Activated T-helper 17 cell treated with anti-CD3 and anti-CD28 coated beads, Interleukin-2, amount 50 U/mL, for 72 hours (primary cell): ENCODE results near the gene SEC14L1. TPM values are rescaled to one million over a fixed set of nuclear protein-coding genes. Genes with fewer than 3 reads are reported as not detected.

Source experiments
- ATAC-seq: fragments of 150-1000 bp; cut with Tn5 transposase; replicated peaks from 2 replicates; pipeline ENCODE4 v1.10.0; 2021; ENCODE audit warnings: mild to moderate bottlenecking, moderate library complexity
- H3K27ac Mint-ChIP-seq: one replicate; pipeline ENCODE4 v1.8.0; 2022; ENCODE audit warnings: mixed read lengths
- H3K27me3 Mint-ChIP-seq: one replicate; pipeline ENCODE4 v1.8.0; 2022; ENCODE audit warnings: mixed read lengths
- H3K36me3 Mint-ChIP-seq: one replicate; pipeline ENCODE4 v1.8.0; 2022; ENCODE audit warnings: low read depth, mild to moderate bottlenecking, mixed read lengths
- H3K4me1 Mint-ChIP-seq: one replicate; pipeline ENCODE4 v1.8.0; 2022; ENCODE audit warnings: mixed read lengths
- H3K4me3 Mint-ChIP-seq: one replicate; pipeline ENCODE4 v1.8.0; 2022; ENCODE audit warnings: mild to moderate bottlenecking, mixed read lengths
- H3K9me3 Mint-ChIP-seq: one replicate; pipeline ENCODE4 v1.8.0; 2022; ENCODE audit warnings: mixed read lengths
- total RNA-seq, 2 donors: library from RNA; stranded (reverse); gene quantifications; one replicate each; pipeline ENCODE4 v1.2.3, GENCODE V29; 2022

The SEC14L1 gene
- total RNA-seq, 2 donors from 2014 or later, result 89.3 to 98.4 TPM

DNA sequence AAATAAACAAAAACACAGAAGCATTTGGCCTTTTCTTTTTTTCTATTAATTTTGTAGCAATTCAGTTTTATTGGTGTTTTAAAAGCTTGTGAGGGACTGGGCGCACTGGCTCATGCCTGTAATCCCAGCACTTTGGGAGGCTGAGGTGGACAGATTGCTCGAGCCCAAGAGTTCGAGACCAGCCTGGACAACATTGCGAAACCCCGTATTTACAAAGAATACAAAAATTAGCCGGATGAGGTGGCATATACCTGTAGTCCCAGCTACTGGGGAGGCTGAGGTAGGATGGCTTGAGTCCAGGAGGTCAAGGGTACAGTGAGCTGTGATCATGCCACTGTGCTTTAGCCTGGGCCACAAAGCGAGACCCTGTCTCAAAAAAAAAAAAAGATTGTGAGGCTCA is 53.4 kb downstream of the SEC14L1 start:
- Mint-ChIP-seq H3K9me3 (no peaks in the 10 kb centered on the region), H3K36me3 (peaks cover 92% of the 10 kb centered on the region), H3K4me1 (peaks cover 8% of the 10 kb centered on the region), H3K27me3 (no peaks in the 10 kb centered on the region), H3K4me3 (no peak overlapping the region), H3K27ac (peak overlapping the region; percentile 62)
- no peak for ATAC-seq

DNA sequence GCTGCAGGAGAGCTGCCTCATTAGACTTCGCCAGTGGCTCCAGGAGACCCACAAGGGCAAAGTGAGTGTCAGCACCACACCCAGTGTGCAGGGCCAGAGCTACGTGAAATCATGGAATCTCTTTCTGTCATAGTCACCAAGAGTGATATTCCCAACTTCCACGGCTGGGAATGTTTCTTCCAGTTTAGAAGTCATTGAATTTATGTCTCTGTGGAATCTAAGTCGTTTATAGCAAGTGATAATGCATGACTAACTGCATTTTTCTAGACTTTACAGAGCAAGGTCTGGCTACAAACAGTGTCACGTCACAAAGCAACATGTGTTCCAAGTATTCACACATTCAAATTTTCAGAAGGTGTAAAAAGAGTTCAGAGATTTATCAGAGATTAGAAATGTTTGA is 55.5 kb downstream of the SEC14L1 start:
- Mint-ChIP-seq H3K27me3 (no peaks in the 10 kb centered on the region), H3K4me1 (no peaks in the 10 kb centered on the region), H3K9me3 (no peaks in the 10 kb centered on the region), H3K4me3 (no peak overlapping the region), H3K36me3 (peaks cover 98% of the 10 kb centered on the region), H3K27ac (no peak overlapping the region)
- ATAC-seq, result no peak

DNA sequence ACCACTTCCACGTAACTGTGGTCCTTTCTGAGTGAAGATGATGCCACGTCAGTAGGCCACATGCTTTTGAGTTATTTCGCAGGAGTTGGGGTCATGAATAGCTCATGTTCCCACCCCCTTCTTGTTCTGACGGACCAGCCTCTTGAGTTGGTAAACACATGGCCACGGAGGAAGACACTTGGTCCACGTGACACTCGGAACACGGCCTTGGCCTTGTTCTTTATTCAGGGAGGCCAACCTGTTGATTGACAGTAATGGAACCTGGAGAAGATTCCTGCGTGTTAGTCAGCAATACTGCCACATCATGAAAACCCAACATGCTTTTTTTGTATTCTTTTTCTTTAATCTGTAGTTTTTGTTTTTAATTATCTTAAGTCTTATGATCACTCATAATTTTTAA is 56.3 kb downstream of the SEC14L1 start:
- no peaks in the 10 kb centered on the region for H3K4me1 Mint-ChIP-seq
- no peaks in the 10 kb centered on the region for H3K9me3 Mint-ChIP-seq
- no peak overlapping the region for H3K4me3 Mint-ChIP-seq
- no peak overlapping the region for H3K27ac Mint-ChIP-seq
- no peaks in the 10 kb centered on the region for H3K27me3 Mint-ChIP-seq
- peaks cover 98% of the 10 kb centered on the region for H3K36me3 Mint-ChIP-seq
- no peak for ATAC-seq

DNA sequence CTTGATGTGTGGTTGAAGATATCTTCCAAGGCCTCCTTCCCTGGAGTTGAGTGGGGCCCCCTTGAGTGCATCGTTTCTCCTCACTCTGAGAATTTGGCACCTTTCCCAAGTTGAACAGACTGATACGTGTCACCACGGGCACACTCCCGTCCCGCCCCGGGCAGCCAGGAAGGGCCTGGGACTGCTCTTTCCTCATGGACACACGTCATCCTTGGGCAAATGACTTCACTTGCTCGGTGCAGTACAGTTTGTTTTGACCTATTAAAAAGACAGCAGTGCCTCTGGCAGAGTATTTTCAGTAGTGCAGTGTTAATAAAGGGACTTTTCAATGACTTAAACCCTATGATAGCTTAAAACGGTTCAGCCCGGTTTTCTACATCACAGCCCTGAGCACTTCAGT is 59.9 kb downstream of the SEC14L1 start:
- H3K9me3 Mint-ChIP-seq, result no peaks in the 10 kb centered on the region
- H3K4me3 Mint-ChIP-seq, result no peak overlapping the region
- no peak overlapping the region for H3K27ac Mint-ChIP-seq
- peaks cover 99% of the 10 kb centered on the region for H3K36me3 Mint-ChIP-seq
- ATAC-seq, result no peak
- H3K27me3 Mint-ChIP-seq, result no peaks in the 10 kb centered on the region
- H3K4me1 Mint-ChIP-seq, result no peaks in the 10 kb centered on the region

DNA sequence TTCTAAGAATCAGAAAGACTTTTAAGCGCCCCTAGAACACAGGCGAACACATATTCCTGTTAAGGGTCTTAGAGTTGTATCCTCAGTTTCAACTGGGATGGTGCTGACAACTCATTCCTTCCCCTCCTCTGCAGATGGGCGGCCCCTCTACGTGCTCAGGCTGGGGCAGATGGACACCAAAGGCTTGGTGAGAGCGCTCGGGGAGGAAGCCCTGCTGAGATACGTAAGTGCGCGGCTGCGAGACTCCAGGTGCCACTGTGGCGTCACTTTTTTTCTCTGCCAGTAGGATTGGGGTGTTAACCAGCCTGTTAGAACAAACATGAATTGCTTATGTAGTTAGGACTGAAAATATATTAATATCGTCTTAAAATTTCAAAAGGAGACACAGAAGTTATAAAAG is 62.7 kb downstream of the SEC14L1 start:
- Mint-ChIP-seq H3K27me3 (no peaks in the 10 kb centered on the region), H3K4me1 (no peaks in the 10 kb centered on the region), H3K27ac (peak overlapping the region; percentile 25), H3K9me3 (no peaks in the 10 kb centered on the region), H3K4me3 (no peak overlapping the region), H3K36me3 (peaks cover 99% of the 10 kb centered on the region)
- no peak for ATAC-seq

DNA sequence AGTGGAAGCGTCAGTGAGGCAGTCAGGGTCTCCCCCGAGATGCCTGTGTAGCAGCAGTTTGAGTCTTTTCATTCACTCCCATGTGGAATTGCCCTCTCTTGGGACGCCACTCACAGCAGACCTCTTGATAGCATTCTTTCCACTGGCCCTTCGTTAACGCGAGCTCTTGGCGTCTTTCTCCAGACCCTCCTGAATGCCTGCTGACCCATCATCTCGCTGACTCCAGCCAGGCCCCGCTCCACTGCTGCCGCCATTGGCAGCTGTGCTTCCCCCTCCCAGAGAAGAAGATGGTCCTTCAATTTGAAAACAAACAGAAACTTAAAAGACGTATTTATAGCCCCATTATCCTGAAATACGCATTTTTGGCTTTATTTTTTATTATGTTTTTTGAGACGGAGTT is 63.1 kb downstream of the SEC14L1 start:
- Mint-ChIP-seq H3K4me1 (no peaks in the 10 kb centered on the region), H3K9me3 (no peaks in the 10 kb centered on the region), H3K36me3 (peaks cover 99% of the 10 kb centered on the region), H3K27me3 (no peaks in the 10 kb centered on the region), H3K27ac (no peak overlapping the region), H3K4me3 (no peak overlapping the region)
- no peak for ATAC-seq

DNA sequence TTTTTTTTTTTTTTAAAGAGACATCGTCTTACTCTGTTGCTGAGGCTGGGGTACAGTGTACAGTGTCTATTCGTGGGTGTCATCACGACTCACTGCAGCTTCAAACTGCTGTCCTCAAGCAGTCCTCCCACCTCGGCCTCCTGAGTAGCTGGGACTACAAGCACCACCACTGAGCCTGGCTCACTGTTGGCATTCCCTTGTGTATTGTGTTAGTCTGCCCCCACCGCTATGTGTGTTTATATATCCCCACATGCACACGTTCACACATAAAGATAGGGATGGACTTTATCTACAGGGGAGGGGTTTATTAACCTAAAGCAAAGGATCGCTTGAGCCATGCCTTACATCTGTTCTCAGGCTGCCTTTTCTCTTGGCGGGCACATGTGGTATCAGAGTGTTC is 63.8 kb downstream of the SEC14L1 start:
- Mint-ChIP-seq H3K36me3 (peaks cover 99% of the 10 kb centered on the region), H3K27me3 (no peaks in the 10 kb centered on the region)

DNA sequence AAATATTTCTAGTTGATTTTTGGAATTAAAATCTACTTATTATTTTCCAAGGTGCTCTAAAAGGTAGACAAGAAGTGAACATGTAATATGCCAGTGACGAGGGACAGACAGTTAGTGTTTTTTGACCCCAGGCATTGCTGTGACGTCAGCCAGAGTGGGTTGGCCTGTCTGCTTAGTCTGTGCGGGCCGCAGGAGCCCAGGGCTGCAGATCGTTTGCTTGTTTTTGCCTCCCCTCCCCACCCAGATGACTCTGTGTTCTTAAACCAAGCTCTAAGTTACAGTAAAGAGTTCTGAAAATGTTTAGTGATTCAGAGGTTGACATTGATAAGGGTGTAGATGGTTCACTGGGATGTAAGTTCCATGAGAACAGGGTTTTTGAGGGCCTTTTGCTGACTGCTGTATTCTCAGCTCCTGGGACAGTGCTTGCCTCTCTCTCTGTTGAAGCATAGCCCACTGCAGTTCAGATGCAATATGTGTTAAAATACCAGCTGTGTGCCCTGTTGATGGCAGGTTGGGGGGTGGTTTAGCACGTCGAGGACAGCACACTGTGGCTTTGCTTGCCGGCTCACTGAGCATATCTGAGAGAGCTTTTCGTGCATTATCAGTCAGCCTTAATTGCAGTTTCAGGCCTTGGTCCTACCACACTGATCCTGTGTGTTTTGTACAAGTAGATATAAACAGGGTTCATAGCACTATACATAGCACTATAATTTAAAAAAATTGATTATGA is 64.8 kb downstream of the SEC14L1 start:
- Mint-ChIP-seq H3K9me3 (no peaks in the 10 kb centered on the region), H3K27ac (no peak overlapping the region), H3K27me3 (no peaks in the 10 kb centered on the region), H3K4me3 (no peak overlapping the region), H3K36me3 (peaks cover 99% of the 10 kb centered on the region), H3K4me1 (no peaks in the 10 kb centered on the region)
- no peak for ATAC-seq

More for the DNA sequence above, 63.8 kb downstream of the SEC14L1 start:
- Mint-ChIP-seq H3K4me3 (no peak overlapping the region), H3K27ac (no peak overlapping the region), H3K4me1 (no peaks in the 10 kb centered on the region), H3K9me3 (no peaks in the 10 kb centered on the region)
- no peak for ATAC-seq

DNA sequence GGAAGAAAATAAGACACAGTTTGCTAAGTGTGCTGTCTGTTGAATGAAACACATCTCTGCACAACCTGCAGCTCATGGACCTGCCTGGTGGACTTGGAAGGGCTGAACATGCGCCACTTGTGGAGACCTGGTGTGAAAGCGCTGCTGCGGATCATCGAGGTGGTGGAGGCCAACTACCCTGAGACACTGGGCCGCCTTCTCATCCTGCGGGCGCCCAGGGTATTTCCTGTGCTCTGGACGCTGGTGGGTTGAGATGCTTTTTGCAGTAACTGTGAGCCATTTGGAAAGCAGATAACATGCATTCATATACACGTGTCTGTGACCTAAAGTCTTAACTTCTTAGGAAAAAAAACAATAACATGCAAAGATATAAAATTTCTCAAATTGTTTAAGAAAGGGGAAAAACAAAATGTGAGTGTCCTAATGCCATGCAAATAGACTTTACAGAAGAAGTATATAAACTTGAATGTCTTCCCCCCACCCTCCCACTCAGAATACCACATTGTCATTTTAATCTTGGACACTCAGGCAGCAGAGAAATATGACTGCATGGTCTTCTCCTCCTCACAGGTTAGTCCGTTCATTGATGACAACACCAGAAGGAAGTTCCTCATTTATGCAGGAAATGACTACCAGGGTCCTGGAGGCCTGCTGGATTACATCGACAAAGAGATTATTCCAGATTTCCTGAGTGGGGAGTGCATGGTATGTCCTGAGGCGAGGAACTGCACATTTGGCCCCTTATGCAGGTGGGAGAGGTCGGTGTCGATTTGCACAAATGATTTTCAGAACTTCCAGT is 65.6 kb downstream of the SEC14L1 start:
- no peak overlapping the region for H3K27ac Mint-ChIP-seq
- ATAC-seq, result no peak
- H3K4me3 Mint-ChIP-seq, result no peak overlapping the region
- H3K27me3 Mint-ChIP-seq, result no peaks in the 10 kb centered on the region
- H3K36me3 Mint-ChIP-seq, result peaks cover 99% of the 10 kb centered on the region
- no peaks in the 10 kb centered on the region for H3K9me3 Mint-ChIP-seq
- no peaks in the 10 kb centered on the region for H3K4me1 Mint-ChIP-seq

DNA sequence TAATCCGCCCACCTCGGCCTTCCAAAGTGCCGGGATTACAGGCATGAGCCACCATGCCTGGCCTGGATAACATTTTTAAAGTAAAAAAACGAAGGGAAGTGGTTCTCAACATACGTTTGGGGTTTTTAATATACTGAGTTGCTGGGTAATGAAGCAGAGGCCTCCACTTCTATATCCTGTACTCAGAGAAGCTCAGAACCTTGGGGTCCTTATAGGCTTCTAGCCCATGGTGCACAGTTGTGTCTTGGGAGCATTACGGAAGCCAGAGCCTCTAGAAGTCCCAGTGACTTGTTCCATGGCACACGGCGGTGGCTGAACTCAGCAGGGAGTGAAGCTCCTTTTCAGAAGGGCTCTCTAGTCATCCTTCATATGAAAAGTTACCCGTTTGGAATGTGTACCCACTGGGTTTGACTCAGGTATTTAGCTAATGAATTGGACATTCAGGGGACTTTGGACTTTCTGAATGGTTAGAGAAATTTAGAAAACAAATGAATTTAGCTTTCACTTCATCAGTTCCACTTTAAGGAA is 67.0 kb downstream of the SEC14L1 start:
- no peak overlapping the region for H3K4me3 Mint-ChIP-seq
- H3K4me1 Mint-ChIP-seq, result no peaks in the 10 kb centered on the region
- no peak for ATAC-seq
- H3K36me3 Mint-ChIP-seq, result peaks cover 100% of the 10 kb centered on the region
- no peaks in the 10 kb centered on the region for H3K9me3 Mint-ChIP-seq
- no peak overlapping the region for H3K27ac Mint-ChIP-seq
- H3K27me3 Mint-ChIP-seq, result no peaks in the 10 kb centered on the region

DNA sequence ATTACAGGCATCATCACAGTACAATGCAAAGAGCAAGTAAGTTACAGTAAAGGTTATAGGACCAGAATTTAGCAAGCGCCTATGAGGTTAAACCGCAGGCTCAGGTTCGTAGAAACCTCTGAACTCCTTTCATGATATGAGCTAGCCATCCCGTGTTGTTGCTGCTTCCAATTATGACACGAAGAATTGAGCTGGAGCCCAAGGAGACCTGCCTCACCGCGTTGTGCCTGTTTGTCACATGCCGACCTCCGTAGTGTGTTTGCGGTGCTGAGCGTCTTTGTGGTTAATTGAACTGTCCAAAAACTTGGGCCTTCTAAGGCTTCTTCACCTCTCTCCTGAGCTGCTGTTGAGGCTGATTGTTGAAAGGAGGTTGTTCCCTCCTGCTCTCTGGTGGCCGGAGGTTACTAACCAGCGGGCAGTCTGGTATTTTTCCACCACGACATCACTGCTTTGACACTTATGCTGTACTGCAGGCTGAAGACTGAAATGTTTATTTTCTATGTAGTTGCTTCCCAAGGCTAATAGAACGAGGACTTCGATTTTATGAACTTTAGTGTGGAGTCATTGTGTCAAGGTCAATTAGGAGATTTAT is 67.5 kb downstream of the SEC14L1 start:
- Mint-ChIP-seq H3K27ac (no peak overlapping the region), H3K4me3 (no peak overlapping the region), H3K36me3 (peaks cover 100% of the 10 kb centered on the region), H3K27me3 (no peaks in the 10 kb centered on the region), H3K9me3 (no peaks in the 10 kb centered on the region), H3K4me1 (no peaks in the 10 kb centered on the region)
- ATAC-seq, result no peak

DNA sequence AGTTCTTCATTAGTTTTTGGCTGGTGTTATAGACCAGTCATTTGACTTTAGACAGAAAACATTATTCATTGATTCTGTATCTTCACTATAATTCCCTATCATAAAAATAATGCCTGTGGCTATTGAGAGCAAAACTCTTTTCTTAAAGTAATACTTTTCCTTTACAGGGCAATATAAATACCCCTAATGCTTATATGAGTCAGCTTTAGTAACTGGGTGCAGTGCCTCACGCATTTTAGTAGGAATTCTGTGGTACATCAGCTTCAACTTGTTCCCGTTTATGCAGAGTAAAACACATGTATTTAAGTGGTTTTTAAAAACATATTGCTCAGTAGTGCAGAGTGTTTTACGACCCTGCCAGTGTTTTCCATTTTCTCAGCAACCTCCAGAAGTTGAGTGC is 68.1 kb downstream of the SEC14L1 start:
- Mint-ChIP-seq H3K27me3 (no peaks in the 10 kb centered on the region), H3K27ac (no peak overlapping the region), H3K4me1 (no peaks in the 10 kb centered on the region), H3K4me3 (no peak overlapping the region), H3K9me3 (no peaks in the 10 kb centered on the region), H3K36me3 (peaks cover 99% of the 10 kb centered on the region)
- no peak for ATAC-seq

DNA sequence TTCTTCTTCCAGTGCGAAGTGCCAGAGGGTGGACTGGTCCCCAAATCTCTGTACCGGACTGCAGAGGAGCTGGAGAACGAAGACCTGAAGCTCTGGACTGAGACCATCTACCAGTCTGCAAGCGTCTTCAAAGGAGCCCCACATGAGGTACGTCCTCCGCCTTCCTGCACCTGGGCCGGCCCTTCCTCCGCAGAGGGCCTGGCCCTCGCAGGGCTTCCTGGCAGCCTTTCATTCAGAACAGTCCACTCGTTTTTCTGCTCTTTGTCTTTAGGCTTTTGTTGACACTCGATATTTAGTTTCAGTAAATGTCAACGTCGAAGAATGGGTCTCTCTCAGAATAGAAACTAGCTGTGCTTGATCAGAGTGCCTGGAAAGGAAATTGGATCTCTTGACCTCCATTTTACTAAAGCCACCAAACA is 68.6 kb downstream of the SEC14L1 start:
- no peaks in the 10 kb centered on the region for H3K27me3 Mint-ChIP-seq
- no peak overlapping the region for H3K27ac Mint-ChIP-seq
- H3K4me3 Mint-ChIP-seq, result no peak overlapping the region
- H3K4me1 Mint-ChIP-seq, result no peaks in the 10 kb centered on the region
- no peak for ATAC-seq
- peaks cover 99% of the 10 kb centered on the region for H3K36me3 Mint-ChIP-seq
- no peaks in the 10 kb centered on the region for H3K9me3 Mint-ChIP-seq

DNA sequence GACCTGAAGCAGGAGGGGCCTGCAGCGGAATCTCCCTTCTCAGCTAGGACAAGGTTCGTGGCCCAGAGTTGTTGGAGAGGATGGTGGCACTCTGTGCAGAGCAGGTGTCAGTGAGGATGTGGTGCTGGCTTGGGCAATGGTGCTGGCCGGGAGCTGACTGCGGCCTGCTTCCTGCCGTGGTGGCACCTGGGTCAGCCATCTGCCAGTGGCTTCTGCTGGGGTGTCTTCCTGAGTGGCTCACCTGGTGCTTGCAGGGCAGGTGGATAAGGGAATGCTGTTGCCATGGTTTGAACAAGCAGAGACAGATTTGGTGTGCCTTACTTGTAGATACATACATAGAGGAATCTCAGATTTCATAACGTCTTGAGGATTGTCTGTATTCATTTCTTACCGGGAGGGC is 69.6 kb downstream of the SEC14L1 start:
- H3K4me3 Mint-ChIP-seq, result no peak overlapping the region
- H3K9me3 Mint-ChIP-seq, result no peaks in the 10 kb centered on the region
- no peak for ATAC-seq
- H3K27me3 Mint-ChIP-seq, result no peaks in the 10 kb centered on the region
- peaks cover 99% of the 10 kb centered on the region for H3K36me3 Mint-ChIP-seq
- no peaks in the 10 kb centered on the region for H3K4me1 Mint-ChIP-seq
- H3K27ac Mint-ChIP-seq, result no peak overlapping the region
